GM19328 (cell line): Measurements from ENCODE around the gene MUC6.

Experiments
- ATAC-seq: cut with Tn5 transposase; IDR thresholded peaks from one replicate; pipeline ENCODE4 v1.9.1; 2021; ENCODE audit warnings: mild to moderate bottlenecking, moderate library complexity; ENCODE audit not compliant: unreplicated experiment

Gene MUC6

DNA sequence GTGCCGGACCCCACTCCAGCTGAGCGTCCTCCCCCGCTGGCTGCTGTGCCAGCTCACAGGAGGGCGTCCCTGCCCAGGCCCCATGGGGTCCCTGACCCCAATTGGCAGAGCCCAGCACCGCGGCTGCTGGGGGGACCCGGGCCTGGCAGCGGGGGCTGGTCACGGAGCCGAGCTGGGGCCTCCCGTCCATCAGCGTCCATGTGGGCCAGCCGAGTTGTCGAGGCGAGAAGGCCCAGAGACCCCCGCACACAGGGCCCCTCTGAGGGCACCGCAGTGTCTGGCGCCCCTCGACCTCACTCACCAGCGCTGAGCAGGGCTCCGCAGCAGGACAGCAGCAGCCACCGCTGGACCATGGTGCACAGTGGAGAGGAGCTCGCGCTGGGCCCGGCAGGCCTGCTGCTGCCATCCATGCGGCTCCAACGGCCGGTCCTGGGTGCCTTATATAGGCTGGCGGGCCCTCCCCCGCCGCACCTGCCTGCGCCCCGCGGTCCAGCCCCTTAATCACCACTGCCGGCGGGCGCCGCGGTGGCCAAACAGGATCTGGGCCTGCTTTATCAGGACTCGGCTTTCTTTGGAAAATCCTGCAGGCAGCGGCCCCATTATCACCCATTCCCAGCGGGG, at the start of gene MUC6:
Gene MUC6, minus strand, starts transcription at position 416 of the 621 bp plus-strand sequence. Its CDS starts 63 bp downstream, at position 353.
- no peak for ATAC-seq

- no peak for ATAC-seq
Observed at GRCh38 chr11:1085440-1086170, 49.1 kb upstream of the MUC6 start.

DNA sequence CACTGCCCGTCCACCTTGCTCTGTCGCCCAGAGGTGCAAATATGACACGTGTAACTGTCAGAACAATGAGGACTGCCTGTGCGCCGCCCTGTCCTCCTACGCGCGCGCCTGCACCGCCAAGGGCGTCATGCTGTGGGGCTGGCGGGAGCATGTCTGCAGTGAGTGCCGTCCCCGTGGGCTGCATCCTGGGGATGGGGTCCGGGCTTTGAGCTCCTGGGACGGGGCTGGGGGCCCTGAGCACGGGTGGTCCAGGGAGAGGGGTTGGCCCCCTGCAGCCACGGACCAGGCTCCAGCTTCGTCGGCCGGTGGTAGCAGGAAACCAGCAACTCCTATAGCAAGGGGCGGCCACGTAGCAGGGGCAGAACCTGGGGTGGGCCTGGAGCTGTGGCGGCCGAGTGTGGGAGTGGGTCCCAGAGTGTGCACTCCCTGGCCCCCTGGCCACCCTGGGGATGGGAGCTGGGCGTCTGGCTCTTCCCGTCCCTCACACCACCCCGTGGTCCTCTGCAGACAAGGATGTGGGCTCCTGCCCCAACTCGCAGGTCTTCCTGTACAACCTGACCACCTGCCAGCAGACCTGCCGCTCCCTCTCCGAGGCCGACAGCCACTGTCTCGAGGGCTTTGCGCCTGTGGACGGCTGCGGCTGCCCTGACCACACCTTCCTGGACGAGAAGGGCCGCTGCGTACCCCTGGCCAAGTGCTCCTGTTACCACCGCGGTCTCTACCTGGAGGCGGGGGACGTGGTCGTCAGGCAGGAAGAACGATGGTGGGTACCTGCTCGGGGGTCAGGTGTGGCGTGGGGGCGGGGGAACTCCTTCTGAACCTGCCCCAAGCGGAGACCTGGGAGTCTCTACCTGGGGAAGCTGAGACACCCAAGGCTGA, 48.3 kb upstream of the MUC6 start:
- no peak for ATAC-seq

GRCh38 chr11:1083621-1084551, 47.4 kb upstream of the MUC6 start:
- ATAC-seq, result no peak

DNA sequence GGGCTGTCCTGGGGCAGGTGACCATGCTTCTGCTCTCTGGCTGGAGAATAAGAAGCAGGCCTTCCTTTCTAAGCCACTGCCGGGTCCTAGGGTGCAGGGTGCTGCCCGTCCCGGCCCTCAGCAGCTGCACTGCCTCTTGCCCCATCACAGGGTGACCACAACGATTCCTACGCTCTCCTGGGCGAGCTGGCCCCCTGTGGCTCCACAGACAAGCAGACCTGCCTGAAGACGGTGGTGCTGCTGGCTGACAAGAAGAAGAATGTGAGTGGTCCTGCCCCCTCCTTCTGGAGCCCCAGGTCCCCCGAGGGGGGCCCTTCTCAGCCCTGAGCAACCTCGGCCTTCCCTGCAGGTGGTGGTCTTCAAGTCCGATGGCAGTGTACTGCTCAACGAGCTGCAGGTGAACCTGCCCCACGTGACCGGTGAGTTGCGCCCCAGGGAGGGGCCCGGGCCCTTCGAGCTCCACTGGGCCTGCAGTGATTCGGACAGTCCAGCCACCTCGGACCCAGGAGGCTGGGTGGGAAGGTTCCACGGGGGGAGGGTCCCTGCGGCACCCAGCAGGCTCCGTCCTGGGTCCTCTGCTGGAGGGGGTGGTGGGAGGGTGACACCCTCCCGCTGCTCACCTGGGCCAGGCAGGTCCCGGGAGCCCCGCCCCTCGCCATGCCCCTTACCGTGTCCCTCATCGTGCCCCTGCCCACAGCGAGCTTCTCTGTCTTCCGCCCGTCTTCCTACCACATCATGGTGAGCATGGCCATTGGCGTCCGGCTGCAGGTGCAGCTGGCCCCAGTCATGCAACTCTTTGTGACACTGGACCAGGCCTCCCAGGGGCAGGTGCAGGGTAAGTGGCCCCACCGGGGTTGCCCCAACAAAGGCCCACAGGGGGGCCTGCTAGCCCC, 46.5 kb upstream of the MUC6 start:
- no peak for ATAC-seq

DNA sequence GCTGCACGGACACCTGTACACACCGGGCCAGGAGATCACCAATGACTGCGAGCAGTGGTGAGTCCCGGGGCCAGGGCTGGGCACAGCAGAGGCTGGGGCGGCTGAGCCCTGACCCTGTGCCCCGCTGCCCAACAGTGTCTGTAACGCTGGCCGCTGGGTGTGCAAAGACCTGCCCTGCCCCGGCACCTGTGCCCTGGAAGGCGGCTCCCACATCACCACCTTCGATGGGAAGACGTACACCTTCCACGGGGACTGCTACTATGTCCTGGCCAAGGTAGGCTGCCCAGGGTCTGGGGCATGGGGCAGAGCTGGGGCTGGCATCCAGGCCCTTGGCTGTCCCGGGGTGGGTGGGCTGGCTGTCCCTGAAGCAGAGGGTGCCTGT, 45.8 kb upstream of the MUC6 start:
- no peak for ATAC-seq

DNA sequence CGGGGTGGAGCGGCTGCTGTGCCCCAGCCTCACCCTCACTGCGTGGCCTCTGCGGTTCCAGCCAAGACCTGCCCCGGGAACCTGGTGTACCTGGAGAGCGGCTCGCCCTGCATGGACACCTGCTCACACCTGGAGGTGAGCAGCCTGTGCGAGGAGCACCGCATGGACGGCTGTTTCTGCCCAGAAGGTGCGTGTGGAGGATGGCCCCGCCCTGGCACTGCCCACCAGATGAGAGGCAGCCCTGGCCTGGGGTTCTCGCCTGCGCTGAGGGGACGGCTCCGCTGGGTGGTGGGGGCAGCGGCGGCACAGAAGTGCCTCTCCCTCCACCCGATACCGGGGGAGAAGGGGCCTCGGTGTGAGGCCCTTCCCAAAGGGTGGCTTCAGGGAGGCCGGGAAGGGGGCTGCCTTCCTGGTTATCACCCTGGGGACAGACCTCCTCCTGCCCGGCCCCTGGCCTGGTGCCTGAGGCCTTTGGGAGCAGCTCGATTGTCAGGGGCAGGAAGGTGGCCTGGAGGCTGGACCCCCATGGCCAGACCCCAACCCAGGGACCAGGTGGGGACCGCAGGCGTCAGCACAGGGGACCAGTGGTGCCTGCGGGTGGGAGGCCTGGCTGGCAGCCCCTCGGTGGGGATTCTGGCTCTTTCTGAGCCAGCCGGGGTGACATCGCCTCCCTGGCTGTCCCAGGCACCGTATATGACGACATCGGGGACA, 45.2 kb upstream of the MUC6 start:
- ATAC-seq, result no peak

GRCh38 chr11:1078191-1078601, 41.7 kb upstream of the MUC6 start:
- no peak for ATAC-seq

DNA sequence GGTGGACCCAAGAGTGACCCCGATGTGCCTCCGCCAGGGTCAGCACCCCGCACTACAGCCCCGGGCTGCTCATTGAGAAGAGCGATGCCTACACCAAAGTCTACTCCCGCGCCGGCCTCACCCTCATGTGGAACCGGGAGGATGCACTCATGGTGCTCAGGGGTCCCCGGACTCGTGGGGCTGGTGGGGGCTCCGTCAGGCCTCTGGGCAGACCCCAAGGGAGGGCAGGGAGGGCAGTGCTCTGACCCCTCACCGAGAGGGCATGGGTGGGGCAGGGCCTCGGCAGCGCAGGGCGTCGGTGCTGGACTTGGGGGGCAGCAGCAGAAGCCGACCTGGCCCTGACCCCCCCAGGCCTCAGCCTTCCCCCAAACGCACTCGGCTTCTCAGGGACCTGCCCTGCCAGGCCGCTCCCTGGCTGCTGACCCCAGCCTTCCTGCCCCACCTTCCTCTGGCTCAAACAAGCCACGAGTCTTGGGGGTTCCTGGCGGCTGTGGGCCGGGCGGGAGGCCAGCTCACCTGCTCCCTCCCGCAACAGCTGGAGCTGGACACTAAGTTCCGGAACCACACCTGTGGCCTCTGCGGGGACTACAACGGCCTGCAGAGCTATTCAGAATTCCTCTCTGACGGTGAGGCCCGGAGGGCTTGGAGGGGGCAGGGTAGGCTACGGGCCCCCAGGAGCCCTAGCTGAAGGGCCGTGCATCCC, 41.0 kb upstream of the MUC6 start:
- no peak for ATAC-seq

DNA sequence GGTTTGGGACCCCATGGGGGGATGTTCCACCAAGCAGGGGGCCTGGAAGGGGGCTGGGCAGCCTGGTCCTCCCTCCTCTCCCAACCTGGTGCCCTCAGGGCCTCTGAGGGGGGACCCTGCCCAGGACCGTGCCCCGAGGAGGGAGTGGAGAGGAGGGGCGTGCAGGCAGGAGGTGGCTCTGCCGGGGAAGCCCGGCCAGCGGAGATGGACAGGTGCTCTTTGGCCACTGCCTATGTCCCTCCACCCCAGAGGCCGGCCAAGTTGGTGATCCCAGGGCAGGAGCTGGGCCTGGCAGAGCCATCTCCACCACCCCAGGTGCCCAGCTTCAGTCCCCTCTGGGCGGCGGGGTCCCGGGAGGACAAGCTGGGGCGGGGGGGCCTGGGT, 40.5 kb upstream of the MUC6 start:
- no peak for ATAC-seq

GRCh38 chr11:1076061-1076665, 39.6 kb upstream of the MUC6 start:
- no peak for ATAC-seq

- ATAC-seq, result no peak
Observed at GRCh38 chr11:1075341-1075911, 38.9 kb upstream of the MUC6 start.

DNA sequence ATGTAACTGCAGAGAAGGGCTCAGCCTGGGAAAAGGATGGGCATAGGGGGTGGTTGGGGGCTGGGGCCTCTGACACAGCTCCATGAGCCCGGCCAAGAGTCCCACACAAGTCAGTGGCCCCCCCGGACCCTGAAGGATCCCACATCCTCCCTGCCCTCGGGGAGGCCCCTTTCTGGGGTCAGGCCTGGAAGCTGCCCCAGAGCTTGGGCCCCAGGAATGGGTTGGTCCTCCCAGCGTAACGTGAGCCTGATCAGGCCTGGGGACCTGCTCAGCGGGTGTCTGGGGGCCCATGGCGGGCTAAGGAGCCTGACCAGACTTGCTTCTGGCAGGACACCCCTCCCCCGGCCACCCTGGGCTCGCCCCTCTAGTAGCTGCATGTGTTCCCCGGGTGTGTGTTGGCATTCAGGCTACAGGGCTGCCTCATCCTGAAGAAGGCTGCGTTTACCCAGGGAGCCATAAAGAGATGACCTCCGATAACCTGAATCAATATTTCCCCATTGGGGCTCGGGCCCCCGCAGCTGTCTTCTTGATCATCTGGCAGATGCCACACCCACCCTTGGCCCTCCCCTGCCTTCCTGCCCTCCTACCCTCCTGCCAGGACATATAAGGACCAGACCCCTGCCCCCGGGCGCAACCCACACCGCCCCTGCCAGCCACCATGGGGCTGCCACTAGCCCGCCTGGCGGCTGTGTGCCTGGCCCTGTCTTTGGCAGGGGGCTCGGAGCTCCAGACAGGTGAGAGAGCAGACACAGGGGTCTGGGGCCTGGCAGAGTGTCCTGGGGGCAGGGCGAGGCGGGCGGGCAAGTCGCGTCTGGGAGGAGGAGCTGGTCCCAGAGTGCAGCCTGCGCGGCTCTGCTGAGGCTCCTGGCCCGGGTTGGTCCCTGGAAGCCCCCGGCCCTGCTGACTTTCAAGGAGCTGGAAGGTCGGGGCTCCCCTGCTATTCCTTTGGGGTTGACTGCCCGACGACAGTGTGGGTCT, 38.0 kb upstream of the MUC6 start, which contains the start of gene MUC2:
Gene MUC2, plus strand, starts transcription at position 631 of the 978 bp plus-strand sequence.
- ATAC-seq, result no peak

- ATAC-seq, result no peak
Observed at GRCh38 chr11:1073851-1074243, 37.3 kb upstream of the MUC6 start.

GRCh38 chr11:1073261-1073724, 36.8 kb upstream of the MUC6 start:
- ATAC-seq, result no peak

DNA sequence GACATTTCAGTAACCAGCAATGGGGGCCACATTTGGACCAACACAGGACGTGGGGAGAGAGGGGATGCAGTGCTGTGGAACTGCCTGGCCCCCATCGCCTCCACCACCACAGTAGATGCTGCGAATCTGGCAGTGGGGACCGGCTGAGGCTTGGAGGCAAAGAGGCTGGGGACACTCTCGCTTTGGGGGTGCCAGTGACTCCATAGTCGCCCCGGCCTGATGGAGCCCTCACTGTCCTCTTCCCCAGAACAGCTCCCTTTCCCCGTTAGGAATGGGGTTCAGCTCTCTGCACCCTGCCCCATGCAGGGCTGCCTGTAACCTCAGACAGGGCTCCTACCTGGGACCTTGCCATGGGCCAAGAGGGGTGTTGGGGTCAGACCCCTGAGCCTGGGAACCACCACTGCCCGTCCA, 36.3 kb upstream of the MUC6 start:
- ATAC-seq, result no peak
